Ramos (cell line): ENCODE results near the gene ATP1A3.

Experiments
- in situ Hi-C: fragments of 300-500 bp; cut with MboI; formaldehyde crosslinking; loops from one replicate; pipeline ENCODE4 v1.14.3; 2022; ENCODE audit warnings: low sequenced_read_pairs; ENCODE audit not compliant: unreplicated experiment

The ATP1A3 gene

DNA sequence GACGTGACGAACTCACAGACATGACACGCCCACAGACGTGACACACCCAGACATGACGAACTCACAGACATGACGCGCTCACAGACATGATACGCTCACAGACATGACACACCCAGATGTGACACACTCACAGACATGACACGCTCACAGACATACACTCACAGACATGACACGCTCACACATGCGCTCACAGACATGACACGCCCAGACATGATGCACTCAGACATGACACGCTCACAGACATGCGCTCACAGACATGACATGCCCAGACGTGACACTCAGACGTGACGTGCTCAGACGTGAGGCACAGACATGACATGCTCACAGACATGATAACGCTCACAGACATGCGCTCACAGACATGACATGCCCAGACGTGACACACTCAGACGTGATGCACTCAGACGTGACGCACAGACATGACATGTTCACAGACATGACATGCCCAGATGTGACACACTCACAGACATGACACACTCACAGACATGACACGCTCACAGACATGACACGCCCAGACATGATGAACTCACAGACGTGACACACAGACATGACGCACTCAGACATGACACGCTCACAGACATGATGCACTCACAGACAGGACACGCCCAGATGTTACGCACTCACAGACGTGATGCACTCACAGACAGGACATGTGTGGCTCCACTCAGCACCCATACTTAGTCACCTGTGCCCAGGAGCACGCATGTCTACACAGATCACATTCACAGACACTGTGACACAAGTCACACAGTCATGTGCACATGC is 73.9 kb downstream of the ATP1A3 start:
- in situ Hi-C loops = no loop called here

DNA sequence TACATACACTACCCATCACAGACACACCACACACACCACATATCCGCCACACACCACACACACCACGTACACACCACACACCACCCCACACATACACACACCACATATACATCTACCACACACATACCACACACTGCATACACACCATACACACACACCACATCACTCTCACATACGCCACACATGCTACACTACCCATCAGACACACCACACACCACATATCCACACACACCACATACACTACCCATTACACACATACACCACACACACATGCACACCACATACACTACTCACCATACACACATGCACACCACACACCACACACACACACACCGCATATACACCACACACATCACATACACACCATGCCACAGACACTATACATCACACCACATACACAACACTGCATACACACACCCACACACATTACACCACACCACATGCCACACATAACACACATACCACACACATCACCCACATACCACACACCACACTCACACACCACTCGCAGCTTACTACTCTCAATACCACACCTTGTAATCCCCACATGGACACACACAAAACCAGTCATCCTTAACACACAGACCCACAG is 75.3 kb downstream of the ATP1A3 start:
- in situ Hi-C loops = no loop called here

DNA sequence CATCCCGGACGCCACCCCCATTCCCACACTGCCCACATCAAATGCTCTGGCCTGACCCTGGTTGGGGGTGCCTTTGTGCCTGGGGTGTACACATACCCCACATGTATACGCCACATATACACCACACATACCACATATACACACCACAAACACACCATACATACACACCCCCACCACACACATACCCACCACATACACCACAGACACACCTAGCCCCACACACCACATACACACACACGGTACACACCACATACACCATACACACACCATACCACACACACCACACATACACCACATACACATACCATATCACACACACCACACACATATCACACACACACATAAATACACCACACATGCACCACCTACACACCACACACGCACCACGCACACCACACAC is 75.9 kb downstream of the ATP1A3 start:
- in situ Hi-C loops = no loop called here

DNA sequence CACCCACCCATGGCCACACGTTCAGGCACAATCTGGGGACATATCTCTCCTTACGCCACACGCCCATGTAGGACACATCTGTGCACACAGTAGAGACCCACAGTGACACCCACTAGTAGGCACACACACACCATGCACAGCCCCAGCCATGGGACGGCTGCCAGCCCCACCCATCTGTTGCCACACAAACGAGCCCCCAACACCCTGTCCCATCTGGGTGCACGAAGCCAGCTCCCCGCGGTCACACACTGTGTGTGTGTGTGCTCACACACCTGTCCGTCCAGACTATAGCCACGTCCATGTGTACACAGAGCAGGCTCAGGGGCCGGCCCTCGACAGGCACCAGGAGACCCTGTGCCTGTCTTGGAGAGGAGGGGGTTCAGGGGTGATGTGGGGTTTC is 76.4 kb downstream of the ATP1A3 start:
- in situ Hi-C loops = no loop called here
